ENCODE measurements around the gene TMEM214. TPM values are rescaled to one million over a fixed set of nuclear protein-coding genes. Genes with fewer than 3 reads are reported as not detected.

TMEM214 gene
- polyA plus RNA-seq, 1 donor (not counting 4 experiments of a cell fraction or from before 2014, with no cell fraction given): 38.0 TPM

GRCh38 chr2:26985807-26986206 lies 47.0 kb upstream of the TMEM214 start:
- no peaks in the 10 kb centered on the region for H3K79me2 ChIP-seq (ENCODE audit: control insufficient read depth, insufficient read depth, low read length)
- no peak overlapping the region for H3K9ac ChIP-seq (ENCODE audit: control insufficient read depth, extremely low read depth, insufficient read depth, low read length)
- H3K27ac ChIP-seq (ENCODE audit: control insufficient read depth, insufficient read depth, low read length): no peak overlapping the region
- H3K9me1 ChIP-seq (ENCODE audit: control insufficient read depth, extremely low read depth, insufficient read depth, low read length): no peaks in the 10 kb centered on the region
- dilution Hi-C loops (cut with MboI; ENCODE audit: extremely low pct_ligation_motif_present, low sequenced_read_pairs): no loop called here
- no peak for FAIRE-seq
- no peaks in the 10 kb centered on the region for H3K4me1 ChIP-seq (ENCODE audit: control insufficient read depth, extremely low read depth, insufficient read depth, low read length)
- H3K27me3 ChIP-seq (ENCODE audit: control insufficient read depth, extremely low read depth, insufficient read depth, low read length): no peaks in the 10 kb centered on the region
- peaks cover 0 to 2% of the 10 kb centered on the region in 2 experiments for H3K36me3 ChIP-seq (ENCODE audit: control insufficient read depth in 2 of 2, extremely low read depth in 1 of 2, insufficient read depth in 2 of 2, low read length in 2 of 2)
- DNase-seq (ENCODE audit: low read depth, low spot score): no peak
- no peak overlapping the region for H2AFZ ChIP-seq (ENCODE audit: control insufficient read depth, low read length)
- no peak overlapping the region for H3K4me3 ChIP-seq (ENCODE audit: control insufficient read depth in 2 of 3, extremely low read depth in 1 of 3, insufficient read depth in 2 of 3, low read depth in 1 of 3, low read length in 3 of 3)
- no peak overlapping the region for H3K4me2 ChIP-seq (ENCODE audit: control insufficient read depth, extremely low read depth, insufficient read depth, low read depth, low read length)
- no peaks in the 10 kb centered on the region for H4K20me1 ChIP-seq (ENCODE audit: control insufficient read depth, extremely low read depth, insufficient read depth, low read length)
- TF ChIP-seq EZH2 (IDR thresholded peaks at IDR 0.05; ENCODE audit: low read length) (no peak), CTCF (optimal IDR thresholded peaks at IDR 0.05 in 1 of 3, IDR thresholded peaks at IDR 0.05 in 1 of 3, conservative IDR thresholded peaks at IDR 0.05 in 1 of 3; ENCODE audit: extremely low read depth in 1 of 3, insufficient read depth in 2 of 3, low read length in 3 of 3) (no peak)
- H3K9me3 ChIP-seq (ENCODE audit: control insufficient read depth, low read depth, low read length): no peaks in the 10 kb centered on the region

- H3K4me1 ChIP-seq (ENCODE audit: control insufficient read depth, extremely low read depth, insufficient read depth, low read length): no peaks in the 10 kb centered on the region
- no peak overlapping the region for H3K9ac ChIP-seq (ENCODE audit: control insufficient read depth, extremely low read depth, insufficient read depth, low read length)
- DNase-seq (ENCODE audit: low read depth, low spot score) (no peak), FAIRE-seq (no peak)
- H3K27ac ChIP-seq (ENCODE audit: control insufficient read depth, insufficient read depth, low read length): no peak overlapping the region
- H3K4me3 ChIP-seq (ENCODE audit: control insufficient read depth in 2 of 3, extremely low read depth in 1 of 3, insufficient read depth in 2 of 3, low read depth in 1 of 3, low read length in 3 of 3): no peak overlapping the region
- dilution Hi-C loops (cut with MboI; ENCODE audit: extremely low pct_ligation_motif_present, low sequenced_read_pairs): no loop called here
- H3K9me3 ChIP-seq (ENCODE audit: control insufficient read depth, low read depth, low read length): no peaks in the 10 kb centered on the region
- no peak for TF ChIP-seq EZH2 (IDR thresholded peaks at IDR 0.05; ENCODE audit: low read length)
- TF ChIP-seq CTCF (optimal IDR thresholded peaks at IDR 0.05 in 1 of 3, IDR thresholded peaks at IDR 0.05 in 1 of 3, conservative IDR thresholded peaks at IDR 0.05 in 1 of 3; ENCODE audit: extremely low read depth in 1 of 3, insufficient read depth in 2 of 3, low read length in 3 of 3): no peak
- peaks cover 0 to 2% of the 10 kb centered on the region in 2 experiments for H3K36me3 ChIP-seq (ENCODE audit: control insufficient read depth in 2 of 2, extremely low read depth in 1 of 2, insufficient read depth in 2 of 2, low read length in 2 of 2)
- no peaks in the 10 kb centered on the region for H3K27me3 ChIP-seq (ENCODE audit: control insufficient read depth, extremely low read depth, insufficient read depth, low read length)
- no peak overlapping the region for H2AFZ ChIP-seq (ENCODE audit: control insufficient read depth, low read length)
- H3K79me2 ChIP-seq (ENCODE audit: control insufficient read depth, insufficient read depth, low read length): no peaks in the 10 kb centered on the region
- H3K4me2 ChIP-seq (ENCODE audit: control insufficient read depth, extremely low read depth, insufficient read depth, low read depth, low read length): no peak overlapping the region
- no peaks in the 10 kb centered on the region for H4K20me1 ChIP-seq (ENCODE audit: control insufficient read depth, extremely low read depth, insufficient read depth, low read length)
- no peaks in the 10 kb centered on the region for H3K9me1 ChIP-seq (ENCODE audit: control insufficient read depth, extremely low read depth, insufficient read depth, low read length)
Observed at GRCh38 chr2:26986576-26986975, 46.2 kb upstream of the TMEM214 start.
